SJSA1 (cell line): ENCODE data around the gene ARHGEF2. TPM values are rescaled to one million over a fixed set of nuclear protein-coding genes. Genes with fewer than 3 reads are reported as not detected.
"Not testable (repeated sequence)": the region's sequence is repeated elsewhere in the genome, so short reads cannot be mapped to it uniquely, and the experiment has no call there.

Source experiments
- DNase-seq, 2 experiments: peaks; one replicate each; pipeline ENCODE4 v3.0.0-alpha.2; 2015 to 2020; ENCODE audit warnings: low spot score in 2 of 2, low read depth in 1 of 2
- H3K27ac ChIP-seq: fragments of 250-450 bp; sonication (Bioruptor Pico); 2 replicates; pipeline ENCODE4 v1.5.1; 2020; ENCODE audit warnings: mild to moderate bottlenecking, moderate library complexity
- H3K27me3 ChIP-seq: fragments of 250-450 bp; sonication (Bioruptor Pico); replicated peaks from 2 replicates; pipeline ENCODE4 v1.5.1; 2020; ENCODE audit warnings: mild to moderate bottlenecking, moderate library complexity
- H3K36me3 ChIP-seq: fragments of 250-450 bp; sonication (Bioruptor Pico); 2 replicates; pipeline ENCODE4 v1.5.1; 2020; ENCODE audit warnings: mild to moderate bottlenecking
- H3K4me1 ChIP-seq: fragments of 250-450 bp; sonication (Bioruptor Pico); replicated peaks from 2 replicates; pipeline ENCODE4 v1.6.1; 2021; ENCODE audit warnings: mild to moderate bottlenecking
- H3K4me3 ChIP-seq: fragments of 250-450 bp; sonication (Bioruptor Pico); 2 replicates; pipeline ENCODE4 v1.5.1; 2020; ENCODE audit warnings: mild to moderate bottlenecking
- H3K9me3 ChIP-seq: fragments of 250-450 bp; sonication (Bioruptor Pico); replicated peaks from 2 replicates; pipeline ENCODE4 v1.5.1; 2020; ENCODE audit warnings: mild to moderate bottlenecking
- total RNA-seq: library from RNA; depleted of rRNA; stranded (reverse); fragments of >200 nt; shearing (Covaris generic); gene quantifications from 2 replicates; pipeline ENCODE4 v1.2.3, GENCODE V29; 2014

ARHGEF2 gene
- total RNA-seq, 1 experiment from 2014 or later = 81.1 TPM

DNA sequence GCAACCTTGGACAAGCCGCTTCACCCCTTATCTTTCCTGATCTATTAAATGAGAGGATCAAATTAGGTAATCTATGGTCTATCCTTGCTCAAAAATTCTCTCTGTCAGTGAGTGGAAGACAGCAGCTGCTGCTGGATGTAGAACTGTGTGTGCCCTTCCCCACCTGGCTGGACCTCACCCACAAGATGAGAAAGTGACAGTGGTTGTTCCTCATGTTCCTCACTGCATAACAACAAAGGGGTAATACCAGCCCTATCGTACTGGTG is 25.5 kb upstream of the ARHGEF2 start:
- H3K4me1 ChIP-seq = no peaks in the 10 kb centered on the region
- no peak overlapping the region for H3K4me3 ChIP-seq
- DNase-seq = no peak
- H3K27ac ChIP-seq = no peak overlapping the region
- no peaks in the 10 kb centered on the region for H3K9me3 ChIP-seq
- peaks cover 12% of the 10 kb centered on the region for H3K36me3 ChIP-seq
- H3K27me3 ChIP-seq = no peaks in the 10 kb centered on the region

GRCh38 chr1:156002188-156002911 is 24.0 kb upstream of the ARHGEF2 start:
- Histone ChIP-seq H3K4me3 (no peak overlapping the region), H3K4me1 (no peaks in the 10 kb centered on the region), H3K27me3 (no peaks in the 10 kb centered on the region), H3K9me3 (no peaks in the 10 kb centered on the region), H3K27ac (no peak overlapping the region), H3K36me3 (peaks cover 6% of the 10 kb centered on the region)
- no peak for DNase-seq

DNA sequence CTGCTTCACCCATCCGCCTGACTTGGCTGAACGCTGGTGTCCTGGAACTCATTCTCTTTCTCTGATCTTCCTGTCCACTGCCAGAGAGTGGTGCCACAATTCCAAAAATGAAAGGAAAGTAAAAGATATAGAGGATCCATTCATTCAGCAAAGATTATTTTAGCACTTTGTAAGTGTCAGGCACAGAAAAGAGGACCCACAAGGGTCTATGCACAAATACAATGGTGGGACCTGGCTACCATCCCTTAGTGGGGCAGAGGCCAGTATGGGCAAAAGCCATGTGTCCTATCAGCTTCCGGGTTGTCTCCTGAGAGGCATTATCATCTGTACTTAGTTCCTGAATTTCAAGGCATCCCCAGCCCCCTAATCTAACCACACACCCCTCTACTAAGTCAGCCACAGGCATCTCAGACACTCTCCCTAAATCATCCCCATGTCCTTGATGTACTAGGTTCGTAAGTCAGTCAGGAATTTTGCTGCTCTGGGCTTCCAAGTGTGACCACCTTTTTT is 23.4 kb upstream of the ARHGEF2 start:
- H3K27ac ChIP-seq = no peak overlapping the region
- peaks cover under 1% of the 10 kb centered on the region for H3K36me3 ChIP-seq
- no peaks in the 10 kb centered on the region for H3K27me3 ChIP-seq
- H3K4me3 ChIP-seq = no peak overlapping the region
- no peak for DNase-seq
- no peaks in the 10 kb centered on the region for H3K9me3 ChIP-seq
- no peaks in the 10 kb centered on the region for H3K4me1 ChIP-seq

DNA sequence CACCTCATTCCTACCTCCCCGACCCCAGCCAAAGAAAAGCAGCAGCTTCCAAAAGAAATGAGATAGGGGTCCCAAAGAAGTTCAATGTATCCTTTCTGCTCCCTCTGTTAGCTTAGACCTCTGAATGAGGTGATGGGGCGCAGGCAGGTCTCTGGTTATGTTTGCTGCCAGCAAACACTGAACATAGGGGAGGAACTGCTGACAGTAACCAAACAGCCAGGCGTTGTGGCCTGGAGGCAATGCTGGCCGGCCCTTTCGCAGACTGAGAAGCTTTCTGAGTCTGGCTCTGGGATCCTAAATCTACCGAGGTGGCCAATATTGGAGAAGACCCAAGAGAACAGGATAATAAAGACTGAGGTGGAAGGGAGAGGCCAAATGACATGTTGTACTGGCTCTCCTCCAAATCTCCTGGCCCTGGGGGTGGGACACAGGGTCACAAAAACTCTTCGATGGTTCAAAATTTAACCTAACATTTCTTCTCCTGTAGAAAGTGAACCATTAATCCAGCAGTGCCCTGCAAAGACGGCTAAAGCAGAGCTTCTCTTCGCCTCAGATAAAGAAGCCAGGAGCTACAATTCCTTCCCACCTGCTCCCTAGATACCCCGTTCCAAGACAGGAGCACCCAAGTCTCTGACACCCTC is 22.8 kb upstream of the ARHGEF2 start:
- Histone ChIP-seq H3K4me3 (no peak overlapping the region), H3K27me3 (no peaks in the 10 kb centered on the region), H3K36me3 (no peaks in the 10 kb centered on the region), H3K27ac (no peak overlapping the region), H3K9me3 (no peaks in the 10 kb centered on the region), H3K4me1 (no peaks in the 10 kb centered on the region)
- DNase-seq = no peak

GRCh38 chr1:155999964-156000363 is 21.6 kb upstream of the ARHGEF2 start:
- no peaks in the 10 kb centered on the region for H3K36me3 ChIP-seq
- H3K4me3 ChIP-seq = no peak overlapping the region
- H3K4me1 ChIP-seq = no peaks in the 10 kb centered on the region
- no peak for DNase-seq
- no peak overlapping the region for H3K27ac ChIP-seq
- H3K27me3 ChIP-seq = no peaks in the 10 kb centered on the region
- H3K9me3 ChIP-seq = no peaks in the 10 kb centered on the region

- Histone ChIP-seq H3K4me3 (no peak overlapping the region), H3K4me1 (peaks cover 2% of the 10 kb centered on the region; the same call in 1 of the 2 replicates), H3K36me3 (no peaks in the 10 kb centered on the region), H3K27ac (no peak overlapping the region), H3K9me3 (no peaks in the 10 kb centered on the region), H3K27me3 (no peaks in the 10 kb centered on the region)
- DNase-seq = no peak
Measured at GRCh38 chr1:155996166-155996565, 17.8 kb upstream of the ARHGEF2 start.

DNA sequence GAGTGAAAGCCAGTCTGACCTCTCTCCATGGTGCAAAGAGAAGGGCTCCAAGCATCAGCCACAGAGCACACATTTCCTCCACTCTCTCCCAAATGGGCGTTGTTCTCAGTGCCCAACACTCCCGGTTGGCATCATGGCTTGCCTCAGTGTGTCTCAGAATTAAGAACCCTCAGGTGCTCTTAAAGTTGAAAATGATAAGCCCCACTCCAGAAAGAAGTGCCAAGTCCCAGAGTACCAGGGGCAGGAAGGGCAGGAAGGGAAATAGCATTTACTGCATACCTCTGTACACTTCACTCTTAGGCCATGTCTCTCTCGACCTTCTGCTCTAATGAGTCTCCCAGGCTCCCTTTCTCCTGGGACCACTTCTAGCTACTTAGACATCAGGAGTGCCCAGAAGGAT is 15.2 kb upstream of the ARHGEF2 start:
- no peaks in the 10 kb centered on the region for H3K9me3 ChIP-seq
- peaks cover 8% of the 10 kb centered on the region; the same call in 1 of the 2 replicates for H3K4me1 ChIP-seq

GRCh38 chr1:155990005-155990739 is 11.8 kb upstream of the ARHGEF2 start:
- no peaks in the 10 kb centered on the region for H3K27me3 ChIP-seq
- no peak overlapping the region for H3K27ac ChIP-seq
- no peaks in the 10 kb centered on the region for H3K9me3 ChIP-seq
- H3K36me3 ChIP-seq = no peaks in the 10 kb centered on the region
- peaks cover 8% of the 10 kb centered on the region; the same call in 1 of the 2 replicates for H3K4me1 ChIP-seq
- DNase-seq = no peak
- no peak overlapping the region for H3K4me3 ChIP-seq

More for the DNA sequence above, 15.2 kb upstream of the ARHGEF2 start:
- Histone ChIP-seq H3K4me3 (no peak overlapping the region), H3K27me3 (no peaks in the 10 kb centered on the region), H3K36me3 (no peaks in the 10 kb centered on the region), H3K27ac (no peak overlapping the region)
- no peak for DNase-seq

DNA sequence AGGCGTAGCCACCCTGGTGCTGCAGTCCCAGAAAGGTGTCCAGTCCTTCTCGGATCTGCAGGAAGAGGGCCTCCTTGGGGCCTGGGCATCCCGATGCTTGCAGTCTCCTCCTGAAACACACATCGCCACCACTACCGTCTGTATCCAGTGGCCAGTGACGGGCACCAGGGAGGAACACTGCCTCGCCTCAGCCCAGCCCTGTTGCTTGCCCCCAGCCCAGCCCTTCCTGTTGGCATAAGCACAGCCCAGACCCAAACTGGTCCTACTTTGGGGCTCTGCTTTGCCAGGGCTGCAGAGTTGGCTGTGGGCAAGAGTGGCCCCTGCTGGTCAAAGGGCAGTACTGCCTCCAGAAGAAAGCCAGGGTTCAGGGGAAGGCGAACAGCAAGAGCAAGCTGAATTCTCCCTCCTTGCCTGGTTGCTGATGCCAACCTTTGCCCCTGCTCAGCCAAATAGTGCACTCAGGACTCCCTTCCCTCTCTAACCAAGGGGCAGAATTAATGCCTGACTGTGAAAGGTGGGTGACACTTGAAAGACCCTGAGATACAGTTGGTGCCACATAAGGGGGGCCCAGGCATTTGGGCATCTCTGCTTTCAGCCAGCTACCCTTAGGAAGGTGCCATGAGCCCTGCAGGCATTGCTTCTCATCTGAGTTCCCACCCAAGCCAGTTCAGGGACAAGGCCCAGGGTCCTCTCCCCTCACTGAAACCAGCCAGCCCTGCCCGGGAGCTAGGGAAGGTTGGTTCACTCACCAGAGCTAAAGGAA is 11.1 kb upstream of the ARHGEF2 start:
- no peak overlapping the region for H3K4me3 ChIP-seq
- no peaks in the 10 kb centered on the region for H3K9me3 ChIP-seq
- H3K4me1 ChIP-seq = peaks cover 8% of the 10 kb centered on the region; the same call in 1 of the 2 replicates
- no peak overlapping the region for H3K27ac ChIP-seq
- no peaks in the 10 kb centered on the region for H3K27me3 ChIP-seq
- H3K36me3 ChIP-seq = no peaks in the 10 kb centered on the region
- peak; percentile 70 to 77 for DNase-seq

DNA sequence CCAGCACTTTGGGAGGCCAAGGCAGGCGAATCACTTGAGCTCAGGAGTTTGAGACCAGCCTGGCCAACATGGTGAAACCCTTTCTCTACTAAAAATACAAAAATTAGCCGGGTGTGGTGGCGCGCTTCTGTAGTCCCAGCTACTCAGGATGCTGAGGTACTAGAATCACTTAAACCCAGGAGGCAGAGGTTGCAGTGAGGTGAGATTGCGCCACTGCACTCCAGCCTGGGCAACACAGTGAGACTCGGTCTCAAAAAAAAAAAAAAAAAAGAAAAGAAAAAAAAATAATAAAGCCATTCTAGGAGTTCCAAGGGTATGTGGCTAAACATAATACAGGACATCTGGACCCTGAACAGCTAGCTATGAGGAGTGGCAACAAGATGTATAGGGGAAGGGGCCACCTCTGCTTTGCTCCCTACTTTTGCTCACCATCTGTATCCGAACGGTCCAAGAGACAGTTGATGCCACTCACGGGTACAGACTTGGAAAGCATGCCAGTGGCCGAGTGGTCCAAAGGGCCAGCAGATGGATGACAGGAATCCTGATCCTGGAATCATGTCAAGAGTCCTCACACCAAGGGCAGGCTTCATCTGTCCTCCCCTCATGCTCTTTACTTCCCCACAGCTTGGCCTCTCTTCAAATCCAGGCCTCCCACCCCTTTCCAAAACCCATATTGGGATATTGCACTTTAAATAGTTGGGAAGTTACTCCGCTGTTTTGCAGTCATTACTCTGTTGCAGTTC is 6.7 kb upstream of the ARHGEF2 start:
- H3K27ac ChIP-seq, H3K4me3 ChIP-seq, H3K36me3 ChIP-seq, H3K27me3 ChIP-seq, H3K9me3 ChIP-seq, DNase-seq: not testable (repeated sequence)
- peaks cover 44% of the 10 kb centered on the region for H3K4me1 ChIP-seq

DNA sequence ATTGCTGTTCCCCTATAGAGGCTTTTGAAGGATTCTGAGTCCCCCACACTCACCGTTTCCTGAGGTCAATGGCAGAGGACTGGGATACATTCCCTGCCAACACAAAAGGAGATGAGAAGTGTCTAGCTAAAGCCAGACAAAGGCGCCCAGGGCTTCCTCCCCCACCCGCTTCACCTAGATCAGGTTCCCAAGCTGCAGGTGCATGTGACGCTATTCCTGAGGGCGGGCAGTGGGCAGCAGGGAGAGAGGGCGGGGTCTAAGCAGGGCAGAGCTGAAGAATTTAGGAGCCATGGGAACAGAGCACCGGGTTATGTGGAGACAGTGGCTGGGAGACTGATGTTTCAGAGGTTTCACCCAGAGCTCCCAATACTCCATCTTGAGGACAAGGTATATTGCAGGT is 6.0 kb upstream of the ARHGEF2 start:
- no peak overlapping the region for H3K4me3 ChIP-seq
- no peaks in the 10 kb centered on the region for H3K27me3 ChIP-seq
- H3K27ac ChIP-seq = peak overlapping the region; percentile 71
- no peaks in the 10 kb centered on the region for H3K9me3 ChIP-seq
- no peak for DNase-seq
- H3K4me1 ChIP-seq = peaks cover 51% of the 10 kb centered on the region
- H3K36me3 ChIP-seq = peaks cover 5% of the 10 kb centered on the region

DNA sequence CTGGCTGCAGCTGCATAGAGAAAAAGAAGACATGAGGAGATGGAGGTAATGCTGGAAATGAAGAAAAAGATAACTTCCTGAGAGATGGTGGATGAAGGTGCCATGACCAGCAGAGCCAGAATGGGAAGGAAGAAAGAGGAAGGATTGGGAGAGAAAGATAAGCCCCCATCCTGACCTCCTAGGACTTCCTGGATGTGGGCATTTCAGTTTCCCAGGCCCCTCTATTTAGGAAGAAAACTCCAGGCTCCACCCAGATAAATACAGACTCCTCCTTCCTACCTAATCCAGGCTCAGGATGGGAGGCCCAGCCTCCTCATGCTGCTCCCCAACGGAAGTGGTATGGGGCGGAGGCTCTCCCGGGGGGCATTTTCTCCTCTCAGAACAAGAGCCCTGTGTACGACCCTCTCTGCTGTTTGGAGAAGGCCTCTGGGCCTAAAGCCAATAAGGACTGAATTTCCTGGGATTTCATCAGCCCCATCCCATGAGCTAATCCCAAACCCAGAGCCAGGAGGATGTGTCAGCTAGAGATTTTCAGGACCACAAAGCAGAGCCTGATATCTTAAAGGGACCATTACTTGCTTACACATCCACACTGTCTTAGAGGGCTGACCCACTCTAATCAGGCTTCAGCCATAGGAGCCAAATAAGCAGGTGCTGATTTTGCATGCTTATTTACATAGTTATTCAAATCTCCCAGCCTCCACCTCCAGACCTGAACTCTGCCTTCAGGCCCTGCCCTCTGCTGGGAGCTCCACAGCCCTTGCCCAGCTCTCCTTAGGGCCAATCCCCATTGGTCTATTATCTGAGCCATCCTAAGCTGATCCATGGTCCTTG is 5.1 kb upstream of the ARHGEF2 start:
- DNase-seq = peak; percentile 91 to 92

More for the DNA sequence above, 5.1 kb upstream of the ARHGEF2 start:
- Histone ChIP-seq H3K27ac (peak overlapping the region; percentile 71), H3K4me1 (peaks cover 56% of the 10 kb centered on the region), H3K36me3 (peaks cover 5% of the 10 kb centered on the region), H3K4me3 (peak overlapping the region; percentile 19), H3K9me3 (no peaks in the 10 kb centered on the region), H3K27me3 (no peaks in the 10 kb centered on the region)
